Spleen (tissue), 11 donors: ENCODE measurements around the gene TECPR1. TPM values are rescaled to one million over a fixed set of nuclear protein-coding genes. Genes with fewer than 3 reads are reported as not detected.

Experiments
- DNase-seq: peaks from one replicate; pipeline ENCODE4 v3.0.0-alpha.2; 2020
- H3K27ac ChIP-seq, 8 donors: fragments of 200-600 bp; sonication (generic) in 7 of 8; 1 replicate in 4 of 8; 2 replicates in 4 of 8; pipeline versions ENCODE4 v1.5.0 to v1.8.0; 2016 to 2021; ENCODE audit warnings: inconsistent platforms in 4 of 8, mild to moderate bottlenecking in 4 of 8, moderate library complexity in 1 of 8
- H3K27me3 ChIP-seq, 7 donors: fragments of 200-600 bp; sonication (generic) in 6 of 7; replicated peaks in 1 of 7; 1 replicate in 4 of 7; 2 replicates in 3 of 7; pipeline versions ENCODE4 v1.5.0 to v1.8.0; 2016 to 2021; ENCODE audit warnings: inconsistent platforms in 3 of 7, mild to moderate bottlenecking in 1 of 7
- H3K36me3 ChIP-seq, 6 donors: fragments of 200-600 bp; sonication (generic) in 5 of 6; 1 replicate in 4 of 6; 2 replicates in 2 of 6; pipeline versions ENCODE4 v1.5.0 to v1.8.0; 2016 to 2021; ENCODE audit warnings: inconsistent platforms in 2 of 6
- H3K4me1 ChIP-seq, 6 donors: fragments of 200-600 bp; sonication (generic) in 5 of 6; 1 replicate in 3 of 6; 2 replicates in 3 of 6; pipeline versions ENCODE4 v1.5.0 to v1.8.0; 2016 to 2021; ENCODE audit warnings: inconsistent platforms in 3 of 6
- H3K4me3 ChIP-seq, 8 donors: fragments of 200-600 bp; sonication (generic) in 7 of 8; 1 replicate in 4 of 8; 2 replicates in 4 of 8; pipeline versions ENCODE4 v1.5.0 to v1.8.0; 2016 to 2021; ENCODE audit warnings: inconsistent platforms in 4 of 8, mild to moderate bottlenecking in 4 of 8, moderate library complexity in 2 of 8
- H3K9me3 ChIP-seq, 8 donors: fragments of 200-600 bp; sonication (generic) in 7 of 8; 1 replicate in 4 of 8; 2 replicates in 4 of 8; pipeline versions ENCODE4 v1.5.0 to v1.8.0; 2016 to 2021; ENCODE audit warnings: inconsistent platforms in 4 of 8
- CTCF ChIP-seq, 11 experiments: fragments of 200-600 bp in 7 of 11; fragments of 450-650 bp in 4 of 11; sonication (generic) in 4 of 11; IDR thresholded peaks in 8 of 11; conservative IDR thresholded peaks in 3 of 11; 1 replicate in 7 of 11; 2 replicates in 4 of 11; pipeline versions ENCODE4 v1.4.0 to v1.8.0; 2016 to 2021; ENCODE audit warnings: antibody characterized with exemption in 11 of 11, inconsistent platforms in 4 of 11, mild to moderate bottlenecking in 1 of 11
- POLR2A ChIP-seq, 3 donors: fragments of 450-650 bp; IDR thresholded peaks; one replicate each; pipeline ENCODE4 v1.5.1; 2017; ENCODE audit warnings: antibody characterized with exemption in 3 of 3, mild to moderate bottlenecking in 1 of 3
- POLR2AphosphoS5 ChIP-seq, 3 donors: sonication (generic); formaldehyde crosslinking; IDR thresholded peaks; one replicate each; pipeline ENCODE4 v1.5.1; 2017; ENCODE audit warnings: antibody characterized with exemption in 3 of 3
- WGBS, 5 donors: extraction: QIAGEN DNeasy Blood & Tissue Kit in 3 of 5; methylation state at CpG; one replicate each; pipeline versions ENCODE4 v1.1.5 to v1.1.7; 2013 to 2018; 5-methylcytosine and 5-hydroxymethylcytosine counted together
- intact Hi-C: fragments of 100-400 bp; cut with DNase I; formaldehyde crosslinking; loops from one replicate; pipeline ENCODE4 v1.15.0; 2023; ENCODE audit warnings: low total_unique reads
- polyA plus RNA-seq, 3 donors: library from polyadenylated mRNA; stranded (reverse); fragments of 200-250 nt; gene quantifications; one replicate each; pipeline ENCODE4 v1.2.1, GENCODE V29; 2013
- total RNA-seq, 7 donors: library from RNA; depleted of rRNA in 3 of 7; stranded (reverse); fragments of >200 nt in 3 of 7; fragmentation: NEBNext Ultra II Directional in 4 of 7; extraction: Animal tissue kit (Norgen Biotek cat#: 25700) in 4 of 7; gene quantifications; one replicate each; pipeline versions ENCODE4 v1.1.0 to v1.2.1, GENCODE V29; 2016 to 2021
- donor health status: healthy with polysubstance abuse.
- donor health status: DM: no; HTN: no; CAD: no; lungs with moderate emphysema.
- donor health status: DM: no; HTN: no; CAD: no.
- donor health status: Bipolar disorder and iron deficiency.
- donor health status: healthy.
- donor health status: DM: no; HTN: no; CAD: no.
- donor health status: DM: yes; HTN: yes; CAD: no.

Gene TECPR1
- total and polyA plus RNA-seq, 10 donors = 8.4 to 86.4 (median 40.1) TPM

- H3K4me3 ChIP-seq = no peak overlapping the region
- no peak for DNase-seq
- intact Hi-C loops = loop anchor here (10.0 kb wide), 1 partner anchor 112 kb away; the partner anchor contains the start of gene BAIAP2L1
- peaks cover 8 to 49% (median 21%) of the 10 kb centered on the region in 6 donors for H3K4me1 ChIP-seq
- 76 to 89% (median 82%) methylated on average over 17 of the region's 17 CpGs for WGBS, 5 donors
- H3K9me3 ChIP-seq = no peaks in the 10 kb centered on the region
- H3K27ac ChIP-seq = no peak overlapping the region
- TF ChIP-seq POLR2A (IDR thresholded peaks at IDR 0.05) (no peak), POLR2AphosphoS5 (IDR thresholded peaks at IDR 0.05) (peak in 1 of 3 donors; percentile 20), CTCF (IDR thresholded peaks at IDR 0.05 in 8 of 11, conservative IDR thresholded peaks at IDR 0.05 in 3 of 11) (no peak)
- no peaks in the 10 kb centered on the region for H3K27me3 ChIP-seq
- peaks cover 0 to 92% (median 42%) of the 10 kb centered on the region in 6 donors for H3K36me3 ChIP-seq
These were observed 41.2 kb upstream of the TECPR1 start for GRCh38 chr7:98293265-98293664.

- DNase-seq = no peak
- no peak overlapping the region for H3K27ac ChIP-seq
- H3K27me3 ChIP-seq = no peaks in the 10 kb centered on the region
- TF ChIP-seq POLR2AphosphoS5 (IDR thresholded peaks at IDR 0.05) (peak in 1 of 3 donors; percentile 24), CTCF (IDR thresholded peaks at IDR 0.05 in 8 of 11, conservative IDR thresholded peaks at IDR 0.05 in 3 of 11) (no peak)
- H3K9me3 ChIP-seq = no peaks in the 10 kb centered on the region
- intact Hi-C loops = loop anchor here (10.0 kb wide), 1 partner anchor 113 kb away; the partner anchor contains the start of gene BAIAP2L1
- H3K4me1 ChIP-seq = peaks cover 19 to 64% (median 37%) of the 10 kb centered on the region in 6 donors
- H3K4me3 ChIP-seq = no peak overlapping the region
- peaks cover 0 to 94% (median 41%) of the 10 kb centered on the region in 6 donors for H3K36me3 ChIP-seq
- 79 to 86% (median 83%) methylated on average over 7 of the region's 7 CpGs for WGBS, 5 donors
These were observed 39.7 kb upstream of the TECPR1 start for GRCh38 chr7:98291717-98292116.

GRCh38 chr7:98289333-98289875 is 37.4 kb upstream of the TECPR1 start:
- no peak overlapping the region for H3K4me3 ChIP-seq
- peaks cover 0 to 94% (median 36%) of the 10 kb centered on the region in 6 donors for H3K36me3 ChIP-seq
- H3K27ac ChIP-seq = peak overlapping the region in 4 of 8 donors; percentile 46 to 98 (median 80)
- TF ChIP-seq POLR2A (IDR thresholded peaks at IDR 0.05) (no peak), POLR2AphosphoS5 (IDR thresholded peaks at IDR 0.05) (peak in 1 of 3 donors; percentile 12), CTCF (IDR thresholded peaks at IDR 0.05 in 8 of 11, conservative IDR thresholded peaks at IDR 0.05 in 3 of 11) (no peak)
- no peaks in the 10 kb centered on the region for H3K9me3 ChIP-seq
- no peaks in the 10 kb centered on the region for H3K27me3 ChIP-seq
- H3K4me1 ChIP-seq = peaks cover 37 to 76% (median 54%) of the 10 kb centered on the region in 6 donors
- intact Hi-C loops = no loop called here
- DNase-seq = no peak
- WGBS, 5 donors = 70 to 92% (median 85%) methylated on average over 2 to 4 of the region's 4 CpGs

- H3K27ac ChIP-seq = peak overlapping the region in 6 of 8 donors; percentile 91 to 98 (median 96)
- TF ChIP-seq POLR2A (IDR thresholded peaks at IDR 0.05) (no peak), POLR2AphosphoS5 (IDR thresholded peaks at IDR 0.05) (peak in 2 of 3 donors; percentile 58 to 75), CTCF (IDR thresholded peaks at IDR 0.05 in 8 of 11, conservative IDR thresholded peaks at IDR 0.05 in 3 of 11) (no peak)
- WGBS, 5 donors = 44 to 63% (median 49%) methylated on average over 5 to 12 of the region's 12 CpGs
- H3K36me3 ChIP-seq = peaks cover 0 to 94% (median 29%) of the 10 kb centered on the region in 6 donors
- H3K4me1 ChIP-seq = peaks cover 45 to 82% (median 66%) of the 10 kb centered on the region in 6 donors
- intact Hi-C loops = no loop called here
- H3K9me3 ChIP-seq = no peaks in the 10 kb centered on the region
- peak overlapping the region in 2 of 8 donors; percentile 7 to 79 for H3K4me3 ChIP-seq
- no peaks in the 10 kb centered on the region for H3K27me3 ChIP-seq
- no peak for DNase-seq
These were observed 36.2 kb upstream of the TECPR1 start for GRCh38 chr7:98288064-98288823.
